HEK293 (cell line): ENCODE measurements around the gene KDM5A.

Experiments
- BCL11A ChIP-seq: fragments of 450-650 bp; formaldehyde crosslinking; IDR thresholded peaks from 2 replicates; pipeline ENCODE4 v1.5.1; 2016; ENCODE audit warnings: low read depth, missing biosample characterization, missing genetic modification characterization
- CTCF ChIP-seq: fragments of 450-650 bp; formaldehyde crosslinking; IDR thresholded peaks from 2 replicates; pipeline ENCODE4 v1.5.1; 2016; ENCODE audit warnings: missing biosample characterization, missing genetic modification characterization
- KLF9 ChIP-seq: fragments of 450-650 bp; formaldehyde crosslinking; IDR thresholded peaks from 2 replicates; pipeline ENCODE4 v1.5.1; 2016; ENCODE audit warnings: missing biosample characterization, missing genetic modification characterization, low read depth
- RBAK ChIP-seq: fragments of 450-650 bp; formaldehyde crosslinking; IDR thresholded peaks from 2 replicates; pipeline ENCODE4 v1.5.1; 2016; ENCODE audit warnings: missing biosample characterization, missing genetic modification characterization
- TCF7L2 ChIP-seq: IDR thresholded peaks from 2 replicates; pipeline ENCODE4 v1.6.1; 2011; ENCODE audit warnings: low read depth, mild to moderate bottlenecking, inconsistent platforms, low read length, moderate library complexity, borderline replicate concordance
- ZNF26 ChIP-seq: fragments of 450-650 bp; formaldehyde crosslinking; IDR thresholded peaks from 2 replicates; pipeline ENCODE4 v1.5.1; 2016; ENCODE audit warnings: missing biosample characterization, missing genetic modification characterization
- ZSCAN18 ChIP-seq: fragments of 450-650 bp; formaldehyde crosslinking; IDR thresholded peaks from 2 replicates; pipeline ENCODE4 v1.5.1; 2016; ENCODE audit warnings: missing biosample characterization, missing genetic modification characterization

GRCh38 chr12:232731-233614 is 156.1 kb downstream of the KDM5A start:
- no peak for TF ChIP-seq BCL11A
- no peak for TF ChIP-seq ZNF26 (tag by site-specific recombination)
- no peak for TF ChIP-seq CTCF (tag by site-specific recombination)
- TF ChIP-seq KLF9 (tag by site-specific recombination): no peak
- no peak for TF ChIP-seq RBAK (tag by site-specific recombination)
- TF ChIP-seq TCF7L2: no peak
- no peak for TF ChIP-seq ZSCAN18 (tag by site-specific recombination)
